K562 (cell line): ENCODE data around the gene CLHC1. TPM values are rescaled to one million over a fixed set of nuclear protein-coding genes. Genes with fewer than 3 reads are reported as not detected.
A peak's percentile ranks its signal among the peaks of the same experiment; 100 is the strongest.

Source experiments
- ARID1B ChIP-seq: fragments of 450-650 bp; IDR thresholded peaks from 2 replicates; pipeline ENCODE4 v1.6.1; 2016; ENCODE audit warnings: antibody characterized with exemption, mild to moderate bottlenecking, inconsistent platforms
- ARID4B ChIP-seq: sonication (generic); formaldehyde crosslinking; IDR thresholded peaks from 2 replicates; pipeline ENCODE4 v1.8.0; 2022; ENCODE audit warnings: mild to moderate bottlenecking, missing genetic modification reagents
- DACH1 ChIP-seq: fragments of 450-650 bp; IDR thresholded peaks from 2 replicates; pipeline ENCODE4 v1.6.1; 2018; ENCODE audit not compliant: partially characterized antibody
- DPF2 ChIP-seq: fragments of 450-650 bp; IDR thresholded peaks from 2 replicates; pipeline ENCODE4 v1.6.1; 2016
- MAX ChIP-seq: sonication (generic); formaldehyde crosslinking; IDR thresholded peaks from 2 replicates; pipeline ENCODE4 v1.9.0; 2022; ENCODE audit warnings: mild to moderate bottlenecking, missing genetic modification reagents
- MLLT1 ChIP-seq, 2 experiments: fragments of 450-650 bp; IDR thresholded peaks; 2 replicates each; pipeline ENCODE4 v1.6.1; 2016
- SP1 ChIP-seq: sonication (generic); formaldehyde crosslinking; IDR thresholded peaks from 2 replicates; pipeline ENCODE4 v1.8.1; 2022; ENCODE audit warnings: mild to moderate bottlenecking, missing genetic modification reagents
- TCF3 ChIP-seq: sonication (generic); formaldehyde crosslinking; IDR thresholded peaks from 2 replicates; pipeline ENCODE4 v1.4.0; 2020; ENCODE audit warnings: mild to moderate bottlenecking, missing genetic modification reagents
- TOE1 ChIP-seq, 2 experiments: fragments of 450-650 bp in 1 of 2; sonication (generic) in 1 of 2; formaldehyde crosslinking in 1 of 2; IDR thresholded peaks; 2 replicates each; pipeline versions ENCODE4 v1.7.1 to v1.8.0; 2016 to 2022; ENCODE audit warnings: borderline replicate concordance in 2 of 2, mild to moderate bottlenecking in 2 of 2, antibody characterized with exemption in 1 of 2, inconsistent platforms in 1 of 2, low read depth in 1 of 2, missing genetic modification reagents in 1 of 2, moderate library complexity in 1 of 2
- ZBTB11 ChIP-seq, 3 experiments: fragments of 200-800 bp in 1 of 3; fragments of 250-450 bp in 1 of 3; fragments of 450-650 bp in 1 of 3; sonication (Bioruptor Pico) in 1 of 3; sonication (Bioruptor generic) in 1 of 3; formaldehyde crosslinking in 1 of 3; IDR thresholded peaks; 2 replicates each; pipeline versions ENCODE4 v1.6.1 to v1.8.0; 2016 to 2022; ENCODE audit warnings: mild to moderate bottlenecking in 2 of 3, missing genetic modification characterization in 2 of 3, missing compliant biosample characterization in 1 of 3, moderate library complexity in 1 of 3
- ZNF740 ChIP-seq, 3 experiments: fragments of 200-800 bp in 1 of 3; sonication (Bioruptor generic) in 1 of 3; sonication (generic) in 1 of 3; formaldehyde crosslinking in 1 of 3; IDR thresholded peaks; 2 replicates each; pipeline versions ENCODE4 v1.6.1 to v1.8.0; 2016 to 2022; ENCODE audit warnings: mild to moderate bottlenecking in 2 of 3, missing compliant biosample characterization in 2 of 3, missing genetic modification characterization in 2 of 3, missing genetic modification reagents in 1 of 3
- polyA plus RNA-seq, 8 experiments: library from polyadenylated mRNA; depleted of rRNA in 4 of 8; stranded (reverse) in 5 of 8; unstranded in 3 of 8; fragments of >200 nt; fragmentation: Nextera tagmentation in 2 of 8; fragmentation: Illumina TruSeq in 1 of 8; extraction: Ambion mirVana in 2 of 8; extraction: Trizol in 1 of 8; gene quantifications; 2 replicates each; pipeline versions ENCODE4 v1.2.1 to v1.2.3, GENCODE V29; 2011 to 2014; ENCODE audit warnings: inconsistent platforms in 1 of 8, missing spikeins in 1 of 8
- total RNA-seq, 7 experiments: library from RNA; depleted of rRNA in 6 of 7; stranded (reverse); fragments of >200 nt in 6 of 7; fragmentation: Illumina TruSeq in 2 of 7; extraction: Trizol in 2 of 7; gene quantifications; 2 replicates each; pipeline versions ENCODE4 v1.2.1 to v1.2.3, GENCODE V29; 2011 to 2021; ENCODE audit warnings: low replicate concordance in 1 of 7

Gene CLHC1
- total and polyA plus RNA-seq, 9 of the 15 experiments (the other 6 are each of a cell fraction or from before 2014, with no cell fraction given): 3.7 to 14.3 (median 8.6) TPM

- TF ChIP-seq ZBTB11 (CRISPR knock-in tag; IDR thresholded peaks at IDR 0.05) (0 out of 6 replicates have a peak, but pooled peaks of 1 of the 3 experiments have one; percentile 23), TOE1 (IDR thresholded peaks at IDR 0.05; ENCODE audit: borderline replicate concordance) (peak; percentile 73), TOE1 (CRISPR knock-in tag; IDR thresholded peaks at IDR 0.05; ENCODE audit: borderline replicate concordance, low read depth) (no peak), DPF2 (peak; percentile 35; the same call in 1 of the 2 replicates), DACH1 (peak; percentile 71), MLLT1 (IDR thresholded peaks at IDR 0.05) (0 out of 4 replicates have a peak, but pooled peaks of 1 of the 2 experiments have one; percentile 28), MAX (CRISPR knock-in tag) (0 out of 2 replicates have a peak, but pooled peaks have one; percentile 32), ARID1B (0 out of 2 replicates have a peak, but pooled peaks have one; percentile 27), TCF3 (CRISPR knock-in tag) (no peak), ZNF740 (CRISPR knock-in tag; IDR thresholded peaks at IDR 0.05) (no peak), ZNF740 (tag; IDR thresholded peaks at IDR 0.05) (no peak), SP1 (CRISPR knock-in tag) (peak; percentile 43; the same call in 1 of the 2 replicates), ARID4B (CRISPR knock-in tag) (peak; percentile 48; the same call in 1 of the 2 replicates)
Observed at GRCh38 chr2:55223958-55224760, 7.9 kb downstream of the CLHC1 start (continued).
